IPS-20b (cell line): ENCODE data around the gene ZFYVE21.

Source experiments
- H3K27ac ChIP-seq: one replicate; pipeline ENCODE4 v1.5.1; 2013; ENCODE audit warnings: low read length
- H3K27me3 ChIP-seq: 2 replicates; pipeline ENCODE4 v1.6.1; 2013; ENCODE audit warnings: mild to moderate bottlenecking, low read length, inconsistent platforms; ENCODE audit not compliant: insufficient read depth
- H3K36me3 ChIP-seq: 2 replicates; pipeline ENCODE4 v1.6.1; 2013; ENCODE audit warnings: low read depth, mild to moderate bottlenecking, inconsistent platforms, low read length, moderate library complexity; ENCODE audit not compliant: insufficient read depth
- H3K4me1 ChIP-seq: 2 replicates; pipeline ENCODE4 v1.6.1; 2013; ENCODE audit warnings: mild to moderate bottlenecking, control low read depth, inconsistent platforms, low read length, moderate library complexity; ENCODE audit not compliant: insufficient read depth
- H3K4me3 ChIP-seq: 2 replicates; pipeline ENCODE4 v1.5.1; 2013; ENCODE audit warnings: mild to moderate bottlenecking, low read length, inconsistent platforms
- H3K9ac ChIP-seq: 2 replicates; pipeline ENCODE4 v1.6.1; 2013; ENCODE audit warnings: low read depth, mild to moderate bottlenecking, inconsistent platforms, low read length, moderate library complexity
- H3K9me3 ChIP-seq: 2 replicates; pipeline ENCODE4 v1.6.1; 2013; ENCODE audit warnings: mild to moderate bottlenecking, low read depth, low read length, inconsistent platforms; ENCODE audit not compliant: insufficient read depth

Gene ZFYVE21

DNA sequence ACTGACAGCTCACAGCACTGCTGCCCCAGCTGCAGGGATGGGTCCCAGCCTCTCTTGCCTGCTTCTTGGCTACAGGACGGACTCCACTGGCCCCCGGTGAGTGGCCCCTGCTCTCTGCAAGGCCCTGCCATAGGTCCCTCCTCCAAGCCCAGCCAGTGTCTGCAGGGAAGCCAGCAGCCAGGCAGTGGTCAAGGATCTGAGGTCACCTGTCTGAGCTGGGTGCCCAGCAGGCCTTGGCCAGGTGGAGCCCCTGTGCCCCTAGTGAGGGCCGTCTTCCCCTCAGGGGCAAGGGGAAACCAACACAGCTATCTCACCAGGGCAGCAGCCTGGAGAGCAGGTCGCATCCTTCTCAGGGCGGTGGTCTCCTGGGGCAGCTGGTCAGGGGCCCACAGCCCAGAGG lies 13.5 kb upstream of the ZFYVE21 start:
- Histone ChIP-seq H3K4me3 (no peak overlapping the region), H3K9ac (no peak overlapping the region), H3K27me3 (no peaks in the 10 kb centered on the region), H3K9me3 (no peaks in the 10 kb centered on the region), H3K36me3 (peaks cover 88% of the 10 kb centered on the region), H3K4me1 (no peaks in the 10 kb centered on the region), H3K27ac (no peak overlapping the region)

DNA sequence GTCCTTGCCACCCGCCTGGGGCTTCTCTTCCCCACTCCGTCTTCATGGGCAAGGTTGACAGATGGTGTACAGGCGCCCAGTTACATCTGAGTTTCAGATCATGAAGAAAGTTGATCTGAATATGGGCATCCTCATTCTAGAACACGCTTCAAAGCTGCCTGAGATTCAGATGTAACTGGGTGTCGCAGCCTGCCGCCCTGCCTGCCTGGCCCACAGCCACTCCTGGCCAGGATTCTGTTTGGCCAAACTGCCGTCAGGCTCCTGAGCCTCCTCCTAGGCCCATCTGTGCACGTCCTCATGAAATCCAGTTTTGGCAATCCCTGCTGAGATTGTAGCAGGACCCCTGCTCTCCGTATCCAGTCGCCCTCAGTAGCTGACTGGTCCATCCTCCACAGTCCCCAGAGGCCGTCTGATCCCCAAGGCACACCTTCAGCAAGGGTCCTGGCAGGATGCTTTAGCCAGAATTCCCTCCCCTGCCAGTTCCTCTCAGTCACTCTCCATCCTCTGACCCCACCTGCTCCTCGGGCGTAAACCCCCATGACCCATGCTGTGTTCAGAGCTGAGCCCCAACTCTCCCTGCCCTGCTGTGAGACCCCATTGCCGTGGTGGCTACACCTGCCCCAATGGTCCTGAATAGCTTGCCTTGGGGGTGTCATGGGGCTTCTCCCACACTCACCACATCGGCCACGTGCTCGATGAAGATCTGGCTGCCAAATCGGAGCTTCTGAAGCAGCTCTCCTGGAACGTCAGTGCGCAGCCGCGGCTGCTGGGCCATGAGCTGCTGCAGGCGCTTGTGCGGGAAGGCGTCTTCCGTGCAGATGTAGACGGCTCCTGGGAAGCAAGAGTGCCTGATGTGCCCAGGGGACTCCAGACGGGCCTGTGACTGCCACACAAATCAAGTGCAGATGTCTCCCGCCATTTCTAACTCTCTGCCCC lies 12.8 kb upstream of the ZFYVE21 start:
- H3K36me3 ChIP-seq: peaks cover 88% of the 10 kb centered on the region
- H3K4me3 ChIP-seq: no peak overlapping the region
- H3K27ac ChIP-seq: no peak overlapping the region
- H3K9me3 ChIP-seq: no peaks in the 10 kb centered on the region
- H3K4me1 ChIP-seq: no peaks in the 10 kb centered on the region
- H3K9ac ChIP-seq: no peak overlapping the region
- no peaks in the 10 kb centered on the region for H3K27me3 ChIP-seq

DNA sequence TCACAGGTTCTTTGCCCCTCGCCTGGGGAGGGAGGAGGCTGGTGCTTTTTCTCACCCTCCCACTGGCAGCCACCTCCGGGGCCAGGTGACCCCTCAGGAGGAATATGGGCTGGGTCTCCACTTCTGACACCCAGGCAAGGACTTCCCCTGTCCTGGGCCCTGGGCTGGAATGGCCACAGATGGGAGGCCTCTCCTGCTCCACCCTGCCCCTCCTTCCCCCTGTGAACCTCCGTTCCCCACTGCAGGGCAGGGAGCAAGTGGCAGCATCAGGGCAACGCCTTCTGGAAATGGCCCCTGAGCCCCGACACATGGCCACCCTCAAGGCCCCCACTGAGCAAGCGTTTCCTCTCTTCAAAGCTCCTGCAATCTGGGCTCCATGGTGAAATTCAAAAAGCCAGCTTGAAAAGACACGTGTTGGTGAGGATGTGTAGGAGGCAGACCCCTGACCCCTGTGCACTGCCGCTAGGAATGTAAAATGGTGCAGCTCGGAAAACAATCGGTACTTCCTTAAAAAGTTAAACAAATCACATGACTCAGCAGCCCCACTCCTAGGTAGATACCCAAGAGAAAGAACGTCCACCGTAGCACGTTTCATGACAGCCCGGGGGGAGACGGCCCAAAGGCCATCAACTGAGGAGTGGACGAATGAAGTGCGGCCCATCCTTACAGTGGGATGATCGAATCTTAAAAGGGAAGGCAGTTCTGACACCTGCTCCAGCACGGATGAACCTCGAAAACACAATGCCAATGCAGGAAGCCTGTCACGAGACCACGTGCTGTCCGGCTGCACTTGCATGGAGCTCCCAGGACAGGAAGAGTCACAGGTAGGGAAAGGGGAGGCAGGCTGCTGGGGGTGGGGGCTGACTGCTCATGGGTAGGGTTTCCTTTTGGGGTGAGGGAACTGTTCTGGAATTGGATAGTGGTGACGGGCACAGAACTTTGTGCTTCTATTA lies 11.9 kb upstream of the ZFYVE21 start:
- no peak overlapping the region for H3K9ac ChIP-seq
- H3K27me3 ChIP-seq: no peaks in the 10 kb centered on the region
- no peaks in the 10 kb centered on the region for H3K9me3 ChIP-seq
- no peak overlapping the region for H3K27ac ChIP-seq
- peaks cover 89% of the 10 kb centered on the region for H3K36me3 ChIP-seq
- no peak overlapping the region for H3K4me3 ChIP-seq
- no peaks in the 10 kb centered on the region for H3K4me1 ChIP-seq

- H3K9ac ChIP-seq: no peak overlapping the region
- no peaks in the 10 kb centered on the region for H3K9me3 ChIP-seq
- no peaks in the 10 kb centered on the region for H3K27me3 ChIP-seq
- H3K27ac ChIP-seq: no peak overlapping the region
- H3K36me3 ChIP-seq: peaks cover 88% of the 10 kb centered on the region
- no peak overlapping the region for H3K4me3 ChIP-seq
- H3K4me1 ChIP-seq: no peaks in the 10 kb centered on the region
Measured at GRCh38 chr14:103704708-103705107, 10.9 kb upstream of the ZFYVE21 start.

DNA sequence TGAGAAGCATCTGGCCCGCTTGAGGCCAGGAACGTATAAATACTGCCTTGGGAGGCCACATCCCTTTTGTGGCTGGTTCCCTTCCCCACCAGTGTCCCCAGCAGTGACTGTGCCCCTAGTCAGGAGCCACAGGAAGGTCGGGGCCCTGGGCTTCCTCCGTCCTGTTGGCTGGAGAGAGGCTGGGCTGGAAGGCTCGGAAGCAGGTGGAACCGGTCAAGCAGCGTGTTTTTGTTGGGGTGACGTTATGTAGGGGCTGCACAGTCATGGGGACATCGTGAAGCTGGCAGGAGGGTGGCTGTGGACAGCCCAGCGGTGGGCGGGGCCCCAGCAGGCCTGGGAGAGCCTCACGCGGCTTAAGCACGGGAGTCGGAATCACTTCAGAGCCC lies 10.5 kb upstream of the ZFYVE21 start:
- peaks cover 88% of the 10 kb centered on the region for H3K36me3 ChIP-seq

DNA sequence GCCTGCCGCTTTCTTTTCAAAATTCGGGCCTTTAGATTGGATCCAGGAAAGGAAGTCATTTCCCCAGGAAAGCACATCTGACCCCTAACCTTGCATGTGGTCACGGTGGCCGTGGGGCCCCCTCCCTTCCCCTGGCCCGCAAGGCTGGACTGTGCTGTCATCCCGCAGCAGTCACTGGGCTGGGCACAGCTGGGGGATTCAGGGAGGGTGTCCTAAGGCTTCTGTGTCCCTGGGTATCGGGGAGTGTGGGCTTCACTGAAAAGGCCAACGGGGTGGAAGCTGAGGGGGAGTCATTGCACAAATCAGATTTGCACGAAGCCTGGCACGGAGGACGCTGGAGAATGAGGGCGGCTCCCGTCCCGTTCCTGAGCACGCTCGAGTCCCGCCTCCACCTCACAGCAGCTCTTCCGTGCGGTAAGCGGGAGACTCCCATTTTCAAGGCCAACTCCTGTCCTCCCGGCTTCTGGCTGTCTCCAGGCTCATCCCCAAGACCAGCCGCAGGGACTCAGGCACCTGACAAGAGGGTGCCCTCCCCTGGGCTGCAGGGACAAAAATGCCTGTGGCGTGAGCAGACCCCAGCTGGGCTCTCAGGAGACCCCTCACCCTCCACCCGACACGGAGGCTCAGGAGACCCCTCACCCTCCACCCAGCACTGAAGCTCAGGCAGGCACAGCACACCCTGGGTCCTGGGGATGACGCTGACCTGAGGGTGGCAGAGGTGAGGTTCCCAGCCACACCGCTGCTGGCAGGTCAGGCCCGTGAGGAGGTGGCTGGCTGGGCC lies 9.9 kb upstream of the ZFYVE21 start:
- Histone ChIP-seq H3K4me3 (no peak overlapping the region), H3K9ac (no peak overlapping the region), H3K4me1 (no peaks in the 10 kb centered on the region; the same call in 1 of the 2 replicates), H3K27ac (no peak overlapping the region), H3K36me3 (peaks cover 84% of the 10 kb centered on the region), H3K27me3 (no peaks in the 10 kb centered on the region), H3K9me3 (no peaks in the 10 kb centered on the region)

More for the DNA sequence above, 10.5 kb upstream of the ZFYVE21 start:
- Histone ChIP-seq H3K4me1 (no peaks in the 10 kb centered on the region), H3K4me3 (no peak overlapping the region), H3K9me3 (no peaks in the 10 kb centered on the region), H3K9ac (no peak overlapping the region), H3K27ac (no peak overlapping the region), H3K27me3 (no peaks in the 10 kb centered on the region)

DNA sequence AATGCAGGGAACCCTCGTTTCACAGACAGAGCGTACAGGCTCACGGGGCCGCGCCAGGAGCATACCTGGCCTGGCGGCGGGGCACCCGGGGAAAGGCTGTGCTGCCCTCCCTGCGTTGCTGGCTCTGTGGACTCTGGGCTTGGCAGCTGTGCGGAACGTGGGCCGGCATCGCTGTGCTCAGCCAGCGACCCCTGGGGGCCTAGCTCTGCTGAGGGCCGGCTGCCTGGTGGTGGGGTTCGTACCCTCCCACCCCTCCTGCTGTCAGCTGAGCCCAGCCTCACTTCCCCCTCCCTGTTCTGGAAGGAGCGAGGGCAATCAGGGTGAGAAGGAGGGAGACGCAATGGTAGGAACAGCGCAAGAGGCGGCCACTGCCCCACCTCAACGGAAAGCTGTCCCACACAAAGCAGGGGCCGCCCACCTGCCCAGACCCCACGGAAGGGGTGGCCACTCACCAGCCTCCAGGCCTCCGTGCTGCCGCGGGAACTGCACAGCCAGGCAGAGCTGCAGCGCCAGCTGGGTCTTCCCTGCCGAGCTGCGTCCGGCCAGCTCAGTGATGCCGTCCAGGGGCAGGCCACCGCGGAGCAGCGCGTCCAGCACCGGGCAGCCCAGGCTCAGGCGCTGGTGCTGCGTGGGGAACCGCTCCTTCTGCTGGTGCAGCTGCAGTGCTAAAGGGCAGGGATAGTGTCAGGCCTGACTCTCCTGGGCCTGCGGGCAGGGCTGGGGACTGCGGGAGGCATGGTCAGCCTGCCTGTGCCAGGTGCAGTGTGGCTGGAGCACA lies 8.9 kb upstream of the ZFYVE21 start:
- H3K36me3 ChIP-seq: peaks cover 86% of the 10 kb centered on the region
- no peak overlapping the region for H3K27ac ChIP-seq
- no peaks in the 10 kb centered on the region for H3K27me3 ChIP-seq
- peaks cover 7% of the 10 kb centered on the region for H3K4me1 ChIP-seq
- no peaks in the 10 kb centered on the region for H3K9me3 ChIP-seq
- no peak overlapping the region for H3K4me3 ChIP-seq
- H3K9ac ChIP-seq: no peak overlapping the region

- no peak overlapping the region for H3K4me3 ChIP-seq
- no peaks in the 10 kb centered on the region for H3K27me3 ChIP-seq
- no peaks in the 10 kb centered on the region for H3K9me3 ChIP-seq
- H3K9ac ChIP-seq: no peak overlapping the region
- H3K36me3 ChIP-seq: peaks cover 80% of the 10 kb centered on the region
- peaks cover 10% of the 10 kb centered on the region for H3K4me1 ChIP-seq
- no peak overlapping the region for H3K27ac ChIP-seq
Measured at GRCh38 chr14:103707329-103708263, 8.0 kb upstream of the ZFYVE21 start.

DNA sequence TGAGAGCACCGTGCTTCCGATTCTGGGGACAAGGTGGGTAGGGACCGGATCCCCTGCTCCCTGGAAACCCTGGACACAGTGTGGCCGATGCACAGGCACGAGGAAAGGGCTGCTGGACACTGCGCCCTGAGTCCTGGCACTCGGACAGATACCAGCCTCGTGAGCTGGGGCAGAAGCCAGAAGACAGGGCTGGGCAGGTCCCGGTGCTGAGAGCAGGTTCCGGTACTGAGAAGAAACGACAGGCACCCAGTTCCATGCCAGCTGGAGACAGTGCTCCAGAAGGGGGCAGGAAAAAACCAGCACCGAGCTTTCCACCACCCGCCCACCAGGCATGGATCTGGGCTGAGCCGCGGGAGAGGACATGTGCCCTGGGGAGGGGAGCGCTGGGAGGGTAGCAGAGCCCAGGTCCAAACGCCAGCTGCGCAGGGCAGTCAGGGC lies 6.8 kb upstream of the ZFYVE21 start:
- peaks cover 10% of the 10 kb centered on the region for H3K4me1 ChIP-seq
- H3K36me3 ChIP-seq: peaks cover 69% of the 10 kb centered on the region
- H3K27ac ChIP-seq: no peak overlapping the region
- no peaks in the 10 kb centered on the region for H3K9me3 ChIP-seq
- no peak overlapping the region for H3K9ac ChIP-seq
- no peaks in the 10 kb centered on the region for H3K27me3 ChIP-seq
- H3K4me3 ChIP-seq: no peak overlapping the region

- Histone ChIP-seq H3K36me3 (peaks cover 60% of the 10 kb centered on the region), H3K27ac (no peak overlapping the region), H3K4me1 (peaks cover 10% of the 10 kb centered on the region), H3K9me3 (no peaks in the 10 kb centered on the region), H3K9ac (no peak overlapping the region), H3K27me3 (no peaks in the 10 kb centered on the region), H3K4me3 (no peak overlapping the region)
Measured at GRCh38 chr14:103709814-103710213, 5.8 kb upstream of the ZFYVE21 start.
